ENCODE data around the gene MRPS27.

Gene MRPS27

GRCh38 chr5:72255670-72256069 lies 64.4 kb downstream of the MRPS27 start:
- no peak for DNase-seq

DNA sequence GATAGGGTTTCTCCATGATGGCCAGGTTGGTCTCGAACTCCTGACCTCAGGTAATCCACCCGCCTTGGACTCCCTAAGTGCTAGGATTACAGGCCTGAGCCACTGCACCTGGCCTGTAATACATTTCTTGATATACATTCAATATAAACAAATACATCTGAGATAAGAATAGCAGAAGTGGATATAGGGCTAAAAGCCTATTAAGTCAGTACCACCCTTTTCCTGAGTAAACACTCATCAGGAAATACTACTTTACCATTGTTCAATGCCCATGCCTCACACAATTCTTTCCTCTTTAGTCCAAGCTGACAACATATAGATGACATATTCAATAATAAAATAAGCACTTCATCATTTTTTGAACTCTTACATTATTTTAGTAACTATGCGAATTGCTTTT lies 64.8 kb downstream of the MRPS27 start:
- DNase-seq = no peak

DNA sequence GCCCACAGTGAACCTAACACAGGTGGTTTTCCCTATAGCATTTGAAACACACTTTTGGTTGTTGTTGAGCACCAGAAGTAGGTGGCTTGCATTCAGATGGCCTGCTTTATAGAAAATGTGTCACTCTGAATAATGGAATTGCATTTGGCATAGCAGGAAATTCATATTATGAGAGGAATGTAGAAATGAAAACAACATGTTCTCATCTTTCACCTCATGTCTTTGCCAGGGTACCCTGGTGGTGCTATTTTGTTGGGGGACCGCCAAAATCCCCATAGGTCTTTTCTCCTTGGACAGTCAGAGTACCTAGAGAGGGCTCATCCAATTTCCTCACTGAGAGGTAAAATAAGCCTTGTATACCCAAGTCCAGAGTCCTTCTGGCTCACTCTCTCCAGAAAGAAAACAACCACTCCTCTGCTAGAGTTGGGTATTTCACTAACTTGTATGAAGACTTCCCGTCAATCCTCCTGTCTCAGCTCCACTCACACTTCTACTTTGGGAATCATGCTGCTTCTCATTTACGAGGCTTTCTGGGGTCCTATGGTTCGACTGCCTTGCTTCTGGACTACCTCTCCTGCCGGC lies 67.4 kb downstream of the MRPS27 start:
- DNase-seq = no peak

- DNase-seq = no peak
These were observed 68.0 kb downstream of the MRPS27 start for GRCh38 chr5:72252008-72252407.

- DNase-seq = no peak
These were observed 68.7 kb downstream of the MRPS27 start for GRCh38 chr5:72251386-72251785.

- peak; percentile 17 to 24 (median 19) for DNase-seq
These were observed 71.5 kb downstream of the MRPS27 start for GRCh38 chr5:72248410-72248981.

DNA sequence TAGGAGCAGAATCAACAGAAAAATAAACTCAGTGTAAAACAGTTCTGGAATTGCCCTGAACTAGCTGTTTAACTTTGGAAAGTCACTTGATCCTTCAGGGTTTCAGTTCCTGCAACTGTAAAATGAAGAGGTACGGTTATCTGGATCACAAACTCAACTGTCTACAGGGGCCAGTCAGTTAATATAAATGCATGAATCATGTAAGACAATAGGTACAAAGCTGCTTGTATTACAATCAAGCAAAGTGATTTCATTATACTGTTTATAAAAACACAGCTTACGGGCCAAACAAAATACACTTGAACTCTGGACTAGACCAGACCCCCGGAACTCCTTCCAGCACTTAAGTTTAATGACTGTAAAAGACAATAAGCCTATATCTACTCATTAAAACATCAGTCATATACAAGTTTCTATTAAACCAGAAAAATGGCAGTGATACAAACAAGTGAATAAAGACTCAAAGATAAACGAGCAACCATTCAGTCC lies 73.0 kb downstream of the MRPS27 start:
- DNase-seq = no peak

DNA sequence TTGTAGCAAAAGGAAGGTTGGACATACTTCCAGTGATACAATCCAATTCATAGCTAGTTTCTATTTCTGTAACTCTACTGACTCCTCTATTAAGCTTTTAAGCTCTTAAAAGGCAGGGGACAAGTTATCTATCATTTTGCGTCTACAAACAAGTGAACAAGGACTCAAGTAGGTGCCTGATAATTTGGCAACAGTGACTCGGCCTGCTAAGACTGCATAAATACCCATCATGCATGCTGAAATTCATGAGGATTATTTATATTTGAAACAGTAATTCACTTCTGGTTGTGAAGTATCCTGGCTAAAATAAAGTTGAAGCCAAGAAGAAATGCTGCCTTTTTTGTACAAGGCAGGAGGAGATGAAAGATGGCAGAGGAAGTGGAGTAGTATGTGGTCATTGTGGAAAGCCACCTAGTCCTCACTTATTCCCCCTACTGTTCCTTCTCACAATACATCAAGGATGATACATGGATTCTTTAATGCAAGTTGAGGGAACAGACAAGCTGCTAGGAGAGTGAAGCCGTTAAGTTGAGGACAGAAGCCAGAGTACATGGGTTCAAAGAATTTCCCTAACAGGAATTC lies 74.0 kb downstream of the MRPS27 start:
- peak in 2 of 3 donors; percentile 27 for DNase-seq

DNA sequence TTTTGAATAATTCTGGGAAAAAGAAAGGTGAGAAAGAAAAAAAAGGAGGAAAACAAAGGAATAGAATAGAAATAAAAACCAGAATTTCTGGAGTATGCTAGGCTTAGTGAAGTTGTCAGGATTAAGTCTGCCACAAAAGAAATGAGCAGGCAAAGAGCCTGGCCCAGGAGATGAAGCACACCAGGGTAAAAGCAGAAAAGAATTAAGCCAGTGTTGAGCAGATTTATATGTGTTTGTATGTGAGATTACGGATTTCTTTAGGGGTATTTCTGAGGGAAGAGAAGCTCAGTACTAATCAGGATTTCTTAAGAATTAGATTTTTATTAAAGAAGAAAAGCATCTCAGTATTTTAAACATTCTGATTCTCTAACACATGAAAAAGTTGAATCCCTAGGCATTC lies 74.5 kb downstream of the MRPS27 start:
- DNase-seq = no peak

DNA sequence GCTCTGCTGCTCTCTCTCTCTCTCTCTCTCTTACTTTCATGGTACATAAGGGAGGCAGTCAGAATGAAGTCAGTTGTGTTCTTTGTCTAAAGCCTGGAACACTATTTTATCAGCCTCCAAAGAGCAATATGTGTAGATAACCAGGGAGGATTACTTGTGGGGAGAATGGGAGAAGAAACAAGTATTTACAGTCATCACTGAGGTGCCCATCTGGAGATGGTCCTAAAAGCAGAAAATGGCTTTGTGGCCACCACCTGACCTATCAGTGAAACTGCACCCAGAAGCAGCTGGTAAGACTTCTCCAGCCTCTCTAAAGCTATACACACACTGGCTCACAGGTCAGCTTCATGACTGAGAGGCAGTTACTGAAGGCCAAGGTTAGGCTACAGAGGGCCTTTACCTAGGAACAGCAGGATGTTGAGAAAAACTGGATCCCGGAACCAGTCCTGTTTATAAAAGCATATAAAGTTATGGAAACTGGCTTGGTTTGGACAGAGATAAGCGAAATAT lies 75.1 kb downstream of the MRPS27 start:
- DNase-seq = no peak

DNA sequence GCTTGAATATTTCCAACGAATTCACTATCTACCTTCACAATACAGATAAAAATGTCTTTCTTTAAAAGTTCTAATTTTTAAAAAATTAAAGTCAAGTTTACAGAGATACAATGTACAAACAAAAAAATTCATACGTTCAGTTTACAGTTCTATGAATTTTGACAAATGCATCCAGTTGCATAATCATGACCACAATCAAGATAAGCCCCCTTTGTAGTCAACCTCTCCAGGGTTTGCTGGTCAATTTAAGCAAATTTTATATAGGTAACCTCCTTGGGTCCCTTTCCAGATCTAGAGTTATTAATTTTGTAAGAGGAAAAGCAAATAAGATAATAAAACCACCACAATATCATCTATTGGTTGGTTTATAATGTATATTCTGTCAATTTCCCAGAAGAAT lies 76.3 kb downstream of the MRPS27 start:
- DNase-seq = no peak

- DNase-seq = no peak
These were observed 77.1 kb downstream of the MRPS27 start for GRCh38 chr5:72242796-72243475.

GRCh38 chr5:72241346-72242003 lies 78.6 kb downstream of the MRPS27 start:
- no peak for DNase-seq

- DNase-seq = no peak
These were observed 81.2 kb downstream of the MRPS27 start for GRCh38 chr5:72238712-72239445.

- no peak for DNase-seq
These were observed 82.2 kb downstream of the MRPS27 start for GRCh38 chr5:72237879-72238278.

DNA sequence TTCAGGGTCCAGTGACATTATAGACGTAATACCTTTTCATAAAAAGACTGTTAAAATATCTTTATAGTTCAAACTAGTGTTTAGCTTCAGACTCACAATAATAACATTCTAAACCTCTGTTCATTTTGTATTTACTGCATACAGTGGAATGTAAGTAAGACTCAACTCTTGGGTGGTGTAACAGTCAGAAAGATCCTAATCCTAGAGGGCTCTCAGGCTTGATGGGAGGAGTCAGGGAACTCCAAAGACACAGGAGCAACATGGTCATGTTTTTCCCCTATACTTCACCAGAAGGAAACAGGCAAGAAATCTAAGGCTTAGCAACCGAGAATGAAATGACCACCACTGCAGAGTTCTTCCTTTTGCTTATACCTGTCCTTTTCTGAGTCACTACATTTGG lies 82.6 kb downstream of the MRPS27 start:
- DNase-seq = no peak

DNA sequence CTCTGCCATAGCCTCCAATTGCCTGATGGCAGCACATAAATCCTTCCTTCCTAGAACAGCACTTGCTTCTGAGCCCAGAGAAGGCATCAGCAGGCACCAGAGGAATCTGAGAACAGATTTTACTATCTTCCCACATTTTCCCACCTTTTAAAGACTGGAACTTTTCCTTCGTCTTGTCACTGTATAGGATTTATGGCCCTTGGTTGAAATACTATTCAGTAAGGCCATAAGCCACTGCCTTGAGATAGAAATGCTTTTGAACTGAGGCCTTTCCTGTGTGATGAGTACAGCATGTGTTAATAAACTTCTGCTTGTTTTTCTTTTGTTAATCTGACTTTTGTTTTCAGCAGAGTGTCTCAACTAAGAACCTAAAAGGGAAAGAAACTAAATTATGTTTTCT lies 84.3 kb downstream of the MRPS27 start:
- DNase-seq = no peak

- no peak for DNase-seq
These were observed 85.2 kb downstream of the MRPS27 start for GRCh38 chr5:72234868-72235267.

GRCh38 chr5:72234265-72234700 lies 85.8 kb downstream of the MRPS27 start:
- DNase-seq = peak; percentile 35 to 65 (median 62)

GRCh38 chr5:72233835-72234234 lies 86.2 kb downstream of the MRPS27 start:
- peak in 1 of 3 donors; percentile 19 for DNase-seq

DNA sequence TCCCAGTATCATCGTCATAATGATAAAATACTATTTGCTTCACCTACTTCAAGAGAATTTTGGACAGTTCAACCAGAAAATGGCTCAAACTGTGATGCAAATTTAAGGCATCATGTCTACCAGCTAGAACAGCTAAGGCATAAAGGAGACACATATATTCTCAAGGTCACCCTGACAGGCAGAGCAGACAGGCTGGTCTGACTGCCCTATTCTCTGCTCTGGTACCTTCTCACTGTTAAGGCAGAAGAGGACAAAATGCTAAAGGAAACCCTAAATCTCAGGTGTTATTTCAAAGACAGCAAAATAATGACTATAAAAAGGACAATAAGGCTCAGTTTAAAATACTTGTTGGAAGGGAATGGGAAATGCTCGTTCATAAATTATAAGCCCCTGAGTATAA lies 87.2 kb downstream of the MRPS27 start:
- no peak for DNase-seq

- no peak for DNase-seq
These were observed 87.9 kb downstream of the MRPS27 start for GRCh38 chr5:72231991-72232703.

Data from suppressor macrophage treated with lipopolysaccharide for 1 hour (primary cell).